Fibroblast of the conjunctiva (primary cell): ENCODE measurements around the gene TCP11.

ENCODE experiments used
- DNase-seq: peaks from one replicate; pipeline ENCODE4 v3.0.0-alpha.2; 2010; ENCODE audit warnings: low read depth

TCP11 gene

GRCh38 chr6:35173044-35173426 lies 31.9 kb upstream of the TCP11 start:
- DNase-seq: no peak

- no peak for DNase-seq
Measured at GRCh38 chr6:35170891-35171290, 29.8 kb upstream of the TCP11 start.

- DNase-seq: no peak
Measured at GRCh38 chr6:35170166-35170565, 29.0 kb upstream of the TCP11 start.

- DNase-seq: no peak
Measured at GRCh38 chr6:35168461-35168861, 27.3 kb upstream of the TCP11 start.

GRCh38 chr6:35167505-35167904 lies 26.4 kb upstream of the TCP11 start:
- DNase-seq: no peak

GRCh38 chr6:35166520-35166919 lies 25.4 kb upstream of the TCP11 start:
- no peak for DNase-seq

- DNase-seq: no peak
Measured at GRCh38 chr6:35166116-35166515, 25.0 kb upstream of the TCP11 start.

GRCh38 chr6:35165630-35166071 lies 24.5 kb upstream of the TCP11 start:
- DNase-seq: no peak

GRCh38 chr6:35164868-35165267 lies 23.7 kb upstream of the TCP11 start:
- no peak for DNase-seq

- no peak for DNase-seq
Measured at GRCh38 chr6:35164277-35164676, 23.1 kb upstream of the TCP11 start.

- no peak for DNase-seq
Measured at GRCh38 chr6:35163836-35164235, 22.7 kb upstream of the TCP11 start.

GRCh38 chr6:35161776-35162607 lies 20.9 kb upstream of the TCP11 start:
- DNase-seq: no peak

- DNase-seq: no peak
Measured at GRCh38 chr6:35161266-35161665, 20.1 kb upstream of the TCP11 start.

- DNase-seq: no peak
Measured at GRCh38 chr6:35160642-35161041, 19.5 kb upstream of the TCP11 start.

- DNase-seq: no peak
Measured at GRCh38 chr6:35158520-35158919, 17.4 kb upstream of the TCP11 start.

GRCh38 chr6:35154947-35155346 lies 13.8 kb upstream of the TCP11 start:
- DNase-seq: no peak

- no peak for DNase-seq
Measured at GRCh38 chr6:35154262-35154661, 13.1 kb upstream of the TCP11 start.

- DNase-seq: no peak
Measured at GRCh38 chr6:35152067-35152707, 11.0 kb upstream of the TCP11 start.

- no peak for DNase-seq
Measured at GRCh38 chr6:35151466-35151865, 10.3 kb upstream of the TCP11 start.

GRCh38 chr6:35149891-35150566 lies 8.9 kb upstream of the TCP11 start:
- no peak for DNase-seq

- DNase-seq: no peak
Measured at GRCh38 chr6:35148167-35148741, 7.1 kb upstream of the TCP11 start.

GRCh38 chr6:35147486-35147885 lies 6.3 kb upstream of the TCP11 start:
- no peak for DNase-seq

- DNase-seq: no peak
Measured at GRCh38 chr6:35147026-35147425, 5.9 kb upstream of the TCP11 start.
